Natural killer cell (primary cell): ENCODE results near the gene ERP27. TPM values are rescaled to one million over a fixed set of nuclear protein-coding genes. Genes with fewer than 3 reads are reported as not detected.

Source experiments
- ATAC-seq, 3 donors: fragments of 150-1000 bp in 2 of 3; fragments of 200-7000 bp in 1 of 3; cut with Tn5 transposase; 1 replicate in 1 of 3; 2 replicates in 2 of 3; pipeline ENCODE4 v1.10.0; 2021; ENCODE audit warnings: mild to moderate bottlenecking in 2 of 3, moderate library complexity in 2 of 3
- DNase-seq, 2 donors: peaks; one replicate each; pipeline versions ENCODE4 v3.0.0 to v3.0.0-alpha.2; 2013 to 2021; ENCODE audit warnings: mixed read lengths in 1 of 2
- H3K27ac ChIP-seq: one replicate; pipeline ENCODE4 v1.5.1; 2013; ENCODE audit warnings: mild to moderate bottlenecking, low read length
- H3K27me3 ChIP-seq: one replicate; pipeline ENCODE4 v1.6.1; 2013; ENCODE audit warnings: low read length; ENCODE audit not compliant: control insufficient read depth, insufficient read depth
- H3K36me3 ChIP-seq: one replicate; pipeline ENCODE4 v1.6.1; 2013; ENCODE audit warnings: low read length; ENCODE audit not compliant: control insufficient read depth, insufficient read depth
- H3K4me1 ChIP-seq: one replicate; pipeline ENCODE4 v1.6.1; 2013; ENCODE audit warnings: low read length; ENCODE audit not compliant: control insufficient read depth, insufficient read depth
- H3K4me3 ChIP-seq: one replicate; pipeline ENCODE4 v1.5.1; 2013; ENCODE audit warnings: low read length
- H3K9me3 ChIP-seq: one replicate; pipeline ENCODE4 v1.6.1; 2013; ENCODE audit warnings: low read length; ENCODE audit not compliant: control insufficient read depth, insufficient read depth
- H3K27ac Mint-ChIP-seq, 2 donors: one replicate each; pipeline ENCODE4 v1.8.0; 2022; ENCODE audit warnings: mild to moderate bottlenecking in 2 of 2, mixed read lengths in 2 of 2, moderate library complexity in 1 of 2
- H3K27me3 Mint-ChIP-seq, 2 donors: one replicate each; pipeline ENCODE4 v1.8.0; 2022; ENCODE audit warnings: low read depth in 2 of 2, mixed read lengths in 2 of 2
- H3K36me3 Mint-ChIP-seq: one replicate; pipeline ENCODE4 v1.8.0; 2022; ENCODE audit warnings: mixed read lengths
- H3K4me1 Mint-ChIP-seq, 2 donors: one replicate each; pipeline ENCODE4 v1.8.0; 2022; ENCODE audit warnings: mixed read lengths in 2 of 2
- H3K4me3 Mint-ChIP-seq: one replicate; pipeline ENCODE4 v1.8.0; 2022; ENCODE audit warnings: mild to moderate bottlenecking, moderate library complexity, mixed read lengths
- H3K9me3 Mint-ChIP-seq, 2 donors: one replicate each; pipeline ENCODE4 v1.8.0; 2022; ENCODE audit warnings: mixed read lengths in 2 of 2
- WGBS: methylation state at CpG from one replicate; pipeline ENCODE4 v1.1.7; 2013; ENCODE audit warnings: missing lambda C conversion rate; ENCODE audit not compliant: insufficient coverage; 5-methylcytosine and 5-hydroxymethylcytosine counted together
- intact Hi-C: fragments of 100-400 bp; cut with micrococcal nuclease; formaldehyde crosslinking; loops from one replicate; pipeline ENCODE4 v1.14.2; 2022
- total RNA-seq, 4 donors: library from RNA; stranded (reverse); fragments of 120-200 nt in 1 of 4; gene quantifications; one replicate each; pipeline versions ENCODE4 v1.2.3 to v1.2.4, GENCODE V29; 2013 to 2022
- TF ChIP-seq, protein P1 (sequence below): fragments of 200-600 bp; IDR thresholded peaks from one replicate; pipeline ENCODE4 v1.8.0; 2022; ENCODE audit warnings: antibody characterized with exemption

The ERP27 gene
- total RNA-seq, 3 donors from 2014 or later (not counting 1 experiment from before 2014, with no cell fraction given), result 9.8 to 15.2 (median 12.3) TPM

DNA sequence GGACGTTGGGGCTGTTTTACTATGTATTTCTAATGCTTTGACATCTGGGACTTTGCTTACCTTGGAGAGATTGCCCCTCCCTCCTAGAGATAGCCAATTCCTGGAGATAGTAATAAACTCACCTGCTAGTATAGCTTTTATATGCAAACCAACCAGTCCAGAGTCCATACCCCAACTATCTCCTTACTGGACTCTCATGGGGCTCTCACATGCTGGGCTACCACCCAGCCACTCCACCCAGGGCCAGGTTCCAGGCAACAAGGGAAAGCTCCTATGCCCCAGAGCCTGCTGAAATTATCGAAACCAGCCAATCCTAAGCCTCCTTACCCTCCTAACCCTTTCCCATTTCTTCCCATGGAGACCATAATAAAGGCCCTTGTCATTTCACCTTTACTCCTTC lies 27.2 kb downstream of the ERP27 start:
- TF ChIP-seq, protein P1, sequence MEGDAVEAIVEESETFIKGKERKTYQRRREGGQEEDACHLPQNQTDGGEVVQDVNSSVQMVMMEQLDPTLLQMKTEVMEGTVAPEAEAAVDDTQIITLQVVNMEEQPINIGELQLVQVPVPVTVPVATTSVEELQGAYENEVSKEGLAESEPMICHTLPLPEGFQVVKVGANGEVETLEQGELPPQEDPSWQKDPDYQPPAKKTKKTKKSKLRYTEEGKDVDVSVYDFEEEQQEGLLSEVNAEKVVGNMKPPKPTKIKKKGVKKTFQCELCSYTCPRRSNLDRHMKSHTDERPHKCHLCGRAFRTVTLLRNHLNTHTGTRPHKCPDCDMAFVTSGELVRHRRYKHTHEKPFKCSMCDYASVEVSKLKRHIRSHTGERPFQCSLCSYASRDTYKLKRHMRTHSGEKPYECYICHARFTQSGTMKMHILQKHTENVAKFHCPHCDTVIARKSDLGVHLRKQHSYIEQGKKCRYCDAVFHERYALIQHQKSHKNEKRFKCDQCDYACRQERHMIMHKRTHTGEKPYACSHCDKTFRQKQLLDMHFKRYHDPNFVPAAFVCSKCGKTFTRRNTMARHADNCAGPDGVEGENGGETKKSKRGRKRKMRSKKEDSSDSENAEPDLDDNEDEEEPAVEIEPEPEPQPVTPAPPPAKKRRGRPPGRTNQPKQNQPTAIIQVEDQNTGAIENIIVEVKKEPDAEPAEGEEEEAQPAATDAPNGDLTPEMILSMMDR, result no peak
- no peak overlapping the region for H3K27ac ChIP-seq

GRCh38 chr12:14910090-14910915 lies 28.0 kb downstream of the ERP27 start:
- Histone ChIP-seq H3K36me3 (peaks cover 28% of the 10 kb centered on the region), H3K27me3 (no peaks in the 10 kb centered on the region), H3K4me1 (no peaks in the 10 kb centered on the region), H3K27ac (no peak overlapping the region), H3K9me3 (no peaks in the 10 kb centered on the region), H3K4me3 (no peak overlapping the region)
- Mint-ChIP-seq H3K4me1 (peaks cover 10 to 19% of the 10 kb centered on the region in 2 donors), H3K27me3 (no peaks in the 10 kb centered on the region), H3K9me3 (no peaks in the 10 kb centered on the region), H3K36me3 (peaks cover 27% of the 10 kb centered on the region), H3K27ac (peak overlapping the region in 1 of 2 donors; percentile 69), H3K4me3 (no peak overlapping the region)
- TF ChIP-seq, protein P1, result no peak
- no peak for DNase-seq
- no peak for ATAC-seq
- intact Hi-C loops, result no loop called here
- WGBS, result 87% methylated on average over 5 of the region's 5 CpGs

More for the DNA sequence above, 27.2 kb downstream of the ERP27 start:
- ATAC-seq (no peak), DNase-seq (no peak)
- Histone ChIP-seq H3K27me3 (no peaks in the 10 kb centered on the region), H3K36me3 (peaks cover 36% of the 10 kb centered on the region), H3K4me3 (no peak overlapping the region), H3K9me3 (no peaks in the 10 kb centered on the region), H3K4me1 (no peaks in the 10 kb centered on the region)
- intact Hi-C loops, result no loop called here
- peaks cover 10 to 16% of the 10 kb centered on the region in 2 donors for H3K4me1 Mint-ChIP-seq
- no peaks in the 10 kb centered on the region for H3K27me3 Mint-ChIP-seq
- peak overlapping the region; percentile 10 to 69 for H3K27ac Mint-ChIP-seq
- no peak overlapping the region for H3K4me3 Mint-ChIP-seq
- no peaks in the 10 kb centered on the region for H3K9me3 Mint-ChIP-seq
- 100% methylated on average over 2 of the region's 2 CpGs for WGBS
- peaks cover 32% of the 10 kb centered on the region for H3K36me3 Mint-ChIP-seq

- DNase-seq (no peak), ATAC-seq (no peak)
- Mint-ChIP-seq H3K4me3 (no peak overlapping the region), H3K27ac (peak overlapping the region; percentile 1 to 2), H3K27me3 (no peaks in the 10 kb centered on the region), H3K9me3 (no peaks in the 10 kb centered on the region), H3K36me3 (peaks cover 11% of the 10 kb centered on the region), H3K4me1 (peaks cover 10 to 25% of the 10 kb centered on the region in 2 donors)
- intact Hi-C loops, result no loop called here
- Histone ChIP-seq H3K27me3 (no peaks in the 10 kb centered on the region), H3K9me3 (no peaks in the 10 kb centered on the region), H3K4me1 (no peaks in the 10 kb centered on the region), H3K4me3 (no peak overlapping the region), H3K36me3 (peaks cover 8% of the 10 kb centered on the region), H3K27ac (no peak overlapping the region)
- WGBS, result 100% methylated on average over 1 of the region's 1 CpG
- TF ChIP-seq, protein P1, result no peak
These were observed 30.4 kb downstream of the ERP27 start for GRCh38 chr12:14907953-14908352.
